ENCODE measurements around the gene REEP1.
"Not testable (repeated sequence)": the region's sequence is repeated elsewhere in the genome, so short reads cannot be mapped to it uniquely, and the experiment has no call there.

REEP1 gene

DNA sequence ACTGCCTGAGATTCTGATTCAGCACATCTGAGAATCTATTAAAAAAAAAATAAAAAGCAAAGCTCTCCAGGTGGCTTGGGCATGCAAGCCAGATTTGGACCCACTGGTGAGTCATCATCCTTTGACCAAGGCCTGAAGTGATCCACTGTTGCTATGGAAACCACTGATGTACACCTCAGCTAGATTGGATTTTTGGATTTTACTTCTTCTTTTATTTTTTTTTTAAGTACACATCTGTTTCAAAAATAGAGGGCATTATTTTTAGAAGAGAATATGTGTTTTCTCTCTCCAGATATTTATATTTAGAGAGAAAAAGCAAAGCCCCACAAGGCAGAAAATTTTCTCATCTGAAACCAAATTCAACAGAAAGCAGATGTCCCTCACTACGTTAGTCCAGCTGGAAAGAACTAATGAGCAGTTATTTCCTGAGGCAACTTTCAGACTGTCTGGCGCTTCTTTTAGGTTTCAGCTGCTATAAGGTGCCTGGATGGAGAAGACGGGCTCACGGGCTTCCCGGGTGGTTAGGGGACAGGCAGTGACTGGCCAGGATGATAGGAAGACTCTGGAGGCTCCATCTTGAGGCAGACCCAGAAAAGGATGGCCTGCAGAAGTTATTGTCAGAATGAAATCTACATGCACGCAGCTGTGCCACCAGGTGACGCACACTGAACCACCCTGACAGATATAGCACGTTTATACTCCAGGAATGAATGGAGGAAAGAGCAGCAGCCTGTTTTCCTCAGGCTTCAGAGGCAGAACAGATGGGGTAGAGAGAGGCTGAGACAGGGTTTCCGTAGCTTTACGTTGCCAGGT is 87.6 kb downstream of the REEP1 start:
- TF ChIP-seq, protein P1, sequence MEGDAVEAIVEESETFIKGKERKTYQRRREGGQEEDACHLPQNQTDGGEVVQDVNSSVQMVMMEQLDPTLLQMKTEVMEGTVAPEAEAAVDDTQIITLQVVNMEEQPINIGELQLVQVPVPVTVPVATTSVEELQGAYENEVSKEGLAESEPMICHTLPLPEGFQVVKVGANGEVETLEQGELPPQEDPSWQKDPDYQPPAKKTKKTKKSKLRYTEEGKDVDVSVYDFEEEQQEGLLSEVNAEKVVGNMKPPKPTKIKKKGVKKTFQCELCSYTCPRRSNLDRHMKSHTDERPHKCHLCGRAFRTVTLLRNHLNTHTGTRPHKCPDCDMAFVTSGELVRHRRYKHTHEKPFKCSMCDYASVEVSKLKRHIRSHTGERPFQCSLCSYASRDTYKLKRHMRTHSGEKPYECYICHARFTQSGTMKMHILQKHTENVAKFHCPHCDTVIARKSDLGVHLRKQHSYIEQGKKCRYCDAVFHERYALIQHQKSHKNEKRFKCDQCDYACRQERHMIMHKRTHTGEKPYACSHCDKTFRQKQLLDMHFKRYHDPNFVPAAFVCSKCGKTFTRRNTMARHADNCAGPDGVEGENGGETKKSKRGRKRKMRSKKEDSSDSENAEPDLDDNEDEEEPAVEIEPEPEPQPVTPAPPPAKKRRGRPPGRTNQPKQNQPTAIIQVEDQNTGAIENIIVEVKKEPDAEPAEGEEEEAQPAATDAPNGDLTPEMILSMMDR (IDR thresholded peaks at IDR 0.05) = no peak
- no peak for TF ChIP-seq ZFX (IDR thresholded peaks at IDR 0.05; ENCODE audit: borderline replicate concordance)
- H3K27ac ChIP-seq = no peak overlapping the region

- no peak overlapping the region for H3K27ac ChIP-seq
- TF ChIP-seq, protein P1 (IDR thresholded peaks at IDR 0.05) = no peak
- no peak for TF ChIP-seq ZFX (IDR thresholded peaks at IDR 0.05; ENCODE audit: borderline replicate concordance)
These were observed 88.2 kb downstream of the REEP1 start for GRCh38 chr2:86249176-86249575.

GRCh38 chr2:86245222-86245621 is 92.2 kb downstream of the REEP1 start:
- not testable (repeated sequence) for H3K27ac ChIP-seq

DNA sequence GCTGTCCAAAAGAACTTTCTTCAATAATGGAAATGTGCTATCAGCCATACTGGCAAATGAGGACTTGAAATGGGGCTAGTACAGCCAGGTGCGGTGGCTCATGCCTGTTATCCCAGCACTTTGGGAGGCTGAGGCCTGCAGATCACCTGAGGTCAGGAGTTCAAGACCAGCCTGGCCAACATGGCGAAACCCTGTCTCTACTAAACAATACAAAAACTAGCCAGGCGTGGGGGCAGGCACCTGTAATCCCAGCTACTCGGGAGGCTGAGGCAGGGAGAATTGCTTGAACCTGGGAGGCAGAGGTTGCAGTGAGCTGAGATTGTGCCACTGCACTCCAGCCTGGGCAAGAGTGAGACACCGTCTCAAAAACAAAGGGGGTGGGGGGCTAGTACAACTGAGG is 92.6 kb downstream of the REEP1 start:
- not testable (repeated sequence) for H3K27ac ChIP-seq

DNA sequence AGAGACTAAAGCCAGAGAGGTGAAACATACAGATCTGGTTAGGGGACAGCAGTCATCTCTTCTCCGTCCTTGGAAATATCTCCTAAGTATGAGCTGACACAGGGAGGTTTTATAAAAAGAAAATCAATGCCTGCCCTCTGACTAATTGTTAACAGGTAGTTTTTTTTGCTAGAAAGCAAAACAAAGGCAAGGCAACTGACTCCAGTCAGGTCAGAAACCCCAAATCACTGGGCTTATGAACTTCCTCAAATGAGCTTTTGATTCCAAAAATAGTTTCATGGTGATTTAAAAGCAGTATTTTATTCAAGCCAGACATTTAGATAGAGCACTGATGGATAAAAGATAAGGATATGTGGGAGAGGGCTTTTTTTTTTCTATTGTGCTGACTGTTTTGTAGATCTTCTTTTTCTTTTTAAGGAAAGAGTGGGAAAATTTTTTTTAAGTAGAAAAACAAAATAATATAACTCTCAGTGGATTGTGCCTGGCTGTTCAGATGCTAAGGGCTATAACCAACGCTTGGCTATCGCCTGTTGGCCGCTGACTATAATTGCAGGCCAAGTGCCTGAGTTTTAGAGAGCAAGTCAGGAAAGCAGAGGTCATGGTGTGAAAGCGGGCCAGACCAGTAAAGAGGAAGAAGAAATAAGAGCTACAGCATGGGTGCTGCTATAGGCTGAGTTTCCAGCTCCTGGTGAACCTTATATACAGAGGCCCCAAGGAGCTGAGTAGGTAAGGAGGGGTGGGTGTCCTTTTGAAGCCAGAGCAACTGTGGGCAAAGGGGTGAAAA is 93.3 kb downstream of the REEP1 start:
- no peak for TF ChIP-seq ZFX (IDR thresholded peaks at IDR 0.05; ENCODE audit: borderline replicate concordance)
- TF ChIP-seq, protein P1 (IDR thresholded peaks at IDR 0.05) = no peak
- H3K27ac ChIP-seq = no peak overlapping the region

- TF ChIP-seq, protein P1 (IDR thresholded peaks at IDR 0.05) = no peak
- TF ChIP-seq ZFX (IDR thresholded peaks at IDR 0.05; ENCODE audit: borderline replicate concordance) = no peak
These were observed 94.2 kb downstream of the REEP1 start for GRCh38 chr2:86243272-86243671.

GRCh38 chr2:86241611-86242010 is 95.8 kb downstream of the REEP1 start:
- no peak overlapping the region for H3K27ac ChIP-seq
- no peak for TF ChIP-seq ZFX (IDR thresholded peaks at IDR 0.05; ENCODE audit: borderline replicate concordance)
- TF ChIP-seq, protein P1 (IDR thresholded peaks at IDR 0.05) = no peak

More at GRCh38 chr2:86243272-86243671, 94.2 kb downstream of the REEP1 start:
- no peak overlapping the region for H3K27ac ChIP-seq

- H3K27ac ChIP-seq = no peak overlapping the region
- TF ChIP-seq, protein P1 (IDR thresholded peaks at IDR 0.05) = no peak
- TF ChIP-seq ZFX (IDR thresholded peaks at IDR 0.05; ENCODE audit: borderline replicate concordance) = no peak
These were observed 97.2 kb downstream of the REEP1 start for GRCh38 chr2:86240251-86240650.
